SW480 (cell line): ENCODE results near the gene PRDM9.
"Not testable (repeated sequence)": the region's sequence is repeated elsewhere in the genome, so short reads cannot be mapped to it uniquely, and the experiment has no call there.

ENCODE experiments used
- DNase-seq: peaks from one replicate; pipeline ENCODE4 v3.0.0-alpha.2; 2016; ENCODE audit warnings: low spot score

PRDM9 gene

DNA sequence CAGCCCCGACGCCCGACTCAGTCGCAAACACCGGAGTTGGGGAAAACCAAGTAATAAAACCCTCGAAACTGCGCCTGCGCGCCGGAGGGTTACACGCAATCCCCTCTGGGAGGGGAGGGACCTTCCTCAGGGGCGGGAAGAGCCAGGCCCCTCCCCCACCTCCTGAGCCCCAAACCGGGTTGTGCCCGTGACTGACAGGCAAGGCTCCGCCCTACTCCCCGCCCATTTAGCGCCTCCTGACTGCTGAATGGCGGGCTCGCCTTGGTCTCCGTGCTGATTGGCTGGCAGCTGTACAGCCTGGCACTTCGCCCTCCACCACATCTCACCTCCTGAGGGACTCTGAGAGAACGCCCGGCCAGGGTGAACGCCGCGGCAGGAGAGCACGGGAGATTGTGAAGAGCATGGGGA lies at the start of gene PRDM9:
TSS of gene PRDM9 (plus strand) at position 332 of the 408 bp plus-strand sequence. CDS start 1,425 bp downstream, outside the sequence.
- DNase-seq = peak; percentile 29

DNA sequence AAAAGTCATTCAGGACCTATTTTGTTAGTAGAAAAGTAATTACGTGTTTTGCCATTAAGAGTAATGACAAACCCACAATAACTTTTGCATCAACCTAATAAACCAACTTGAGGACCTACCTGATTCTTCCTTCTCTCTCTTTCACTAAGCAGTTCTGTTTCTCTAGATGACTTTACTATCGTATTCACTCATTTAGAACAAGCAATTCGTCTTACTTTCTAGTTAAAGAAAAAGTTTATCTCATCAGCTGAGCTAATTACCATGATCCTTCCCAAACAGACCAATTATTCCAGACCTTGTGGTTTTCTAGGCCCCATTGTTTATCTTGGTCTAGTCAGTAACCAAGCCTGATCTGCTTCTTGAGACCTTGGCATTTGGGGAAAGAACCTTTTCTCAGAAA lies 49.6 kb upstream of the PRDM9 start:
- DNase-seq = no peak

DNA sequence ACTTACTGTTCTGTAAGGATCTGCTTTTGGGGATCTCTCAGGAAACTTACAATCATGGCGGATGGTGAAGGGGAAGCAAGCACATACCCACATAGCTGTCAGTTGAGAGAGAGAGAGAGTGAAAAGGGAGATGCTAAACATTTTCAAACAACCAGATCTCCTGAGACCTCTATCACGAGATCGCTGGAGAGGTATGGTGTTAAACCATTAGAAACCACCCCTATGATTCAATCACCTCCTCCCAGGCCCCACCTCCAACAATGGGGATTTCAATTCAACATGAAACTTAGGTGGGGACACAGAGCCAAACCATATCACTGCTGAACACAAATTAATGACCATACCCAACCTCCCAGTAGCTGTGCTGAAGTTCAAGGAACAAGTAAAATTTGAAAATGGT lies 48.2 kb upstream of the PRDM9 start:
- no peak for DNase-seq

DNA sequence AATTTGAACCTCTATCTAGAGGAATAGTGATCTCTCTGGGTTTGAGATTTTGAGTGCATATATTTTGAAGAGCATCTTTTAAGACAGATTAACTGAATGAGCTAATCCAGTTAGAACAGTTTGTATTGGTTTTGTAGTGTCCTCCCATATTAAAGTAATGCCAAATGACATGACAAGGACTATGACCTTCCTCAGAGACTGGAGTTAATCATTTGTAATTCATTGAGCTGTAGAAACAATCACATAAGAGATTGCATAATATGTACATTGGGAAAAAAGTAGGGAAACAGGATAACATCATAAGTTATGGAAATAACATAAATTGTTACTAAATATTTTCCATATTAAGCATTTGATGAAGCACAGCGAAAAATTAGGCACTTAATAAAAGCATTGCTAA lies 45.8 kb upstream of the PRDM9 start:
- no peak for DNase-seq

DNA sequence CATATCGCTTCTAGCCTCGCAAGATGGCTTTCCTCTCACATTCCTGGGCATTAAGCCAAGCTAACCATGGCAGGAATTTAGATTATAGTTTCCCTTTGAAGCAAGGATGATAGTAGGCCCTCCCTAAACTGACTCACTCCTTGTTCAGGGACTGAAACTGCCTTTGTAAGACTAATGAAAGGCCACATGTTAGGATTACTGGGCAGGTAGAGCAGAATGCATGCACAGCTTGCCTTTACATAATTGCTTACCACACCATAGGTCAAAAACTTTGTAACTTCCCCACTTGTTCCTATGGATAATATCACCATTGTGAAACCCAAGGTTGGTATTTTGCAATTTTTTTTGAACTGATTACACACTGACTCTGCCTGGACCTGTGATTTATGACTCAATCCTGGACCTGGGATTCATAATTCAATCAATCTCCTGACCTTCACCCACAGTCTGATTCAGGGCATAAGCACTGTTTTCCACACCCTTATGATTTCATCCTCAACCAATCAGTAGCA lies 41.0 kb upstream of the PRDM9 start:
- DNase-seq = peak; percentile 55

DNA sequence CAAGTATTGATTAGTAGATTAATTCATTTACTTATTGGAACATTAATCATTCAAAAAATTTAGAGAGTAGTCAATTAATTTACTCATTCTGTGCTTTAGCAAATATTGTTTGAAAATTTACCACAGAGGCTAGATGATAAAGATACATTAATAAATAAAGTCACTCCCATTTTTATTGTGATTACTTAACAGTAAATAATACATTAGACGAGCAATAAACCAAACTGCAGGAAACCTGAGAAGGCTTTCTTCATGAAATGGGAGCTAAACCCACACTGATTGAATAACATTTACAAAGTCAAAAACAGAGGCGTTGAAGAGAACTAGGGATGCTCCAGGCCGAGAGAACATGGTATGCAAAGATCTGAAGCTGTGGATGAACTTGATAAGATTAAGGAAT lies 38.8 kb upstream of the PRDM9 start:
- no peak for DNase-seq

DNA sequence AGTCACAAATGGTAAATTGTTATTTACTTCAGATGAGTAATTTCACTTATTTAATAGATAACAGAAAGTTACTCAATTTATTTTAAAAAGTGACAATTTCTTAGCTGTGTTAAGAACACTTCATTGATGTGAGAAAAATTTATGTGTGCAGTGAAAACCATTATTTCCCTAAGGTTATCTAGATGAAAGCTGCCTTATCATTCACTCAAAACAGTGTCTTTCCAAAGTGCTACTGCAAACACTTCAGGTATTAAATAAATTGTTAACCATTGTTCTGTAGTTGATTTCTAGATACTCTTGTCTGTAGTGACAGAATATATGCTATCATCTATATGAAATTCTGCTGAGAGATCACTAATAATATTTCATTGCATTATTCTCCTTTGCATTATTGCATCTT lies 33.5 kb upstream of the PRDM9 start:
- no peak for DNase-seq

DNA sequence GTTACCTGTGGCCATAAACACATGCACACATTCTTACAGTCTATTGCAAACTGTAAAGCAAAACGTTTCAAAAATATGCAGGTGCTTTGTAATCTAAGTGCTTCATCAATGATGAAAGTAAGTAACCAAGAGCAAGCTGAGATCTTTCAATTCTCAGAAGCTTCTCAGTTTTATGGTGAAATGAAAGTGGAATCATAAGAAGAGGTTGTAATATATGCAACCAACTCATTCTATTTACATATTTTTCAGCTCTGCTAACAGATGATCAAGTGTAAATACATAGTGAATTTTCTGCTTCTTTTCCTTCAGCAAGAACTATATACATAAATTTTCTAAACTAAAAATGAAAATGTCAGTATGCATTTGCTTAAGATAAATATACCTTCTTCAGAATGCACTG lies 33.1 kb upstream of the PRDM9 start:
- no peak for DNase-seq

DNA sequence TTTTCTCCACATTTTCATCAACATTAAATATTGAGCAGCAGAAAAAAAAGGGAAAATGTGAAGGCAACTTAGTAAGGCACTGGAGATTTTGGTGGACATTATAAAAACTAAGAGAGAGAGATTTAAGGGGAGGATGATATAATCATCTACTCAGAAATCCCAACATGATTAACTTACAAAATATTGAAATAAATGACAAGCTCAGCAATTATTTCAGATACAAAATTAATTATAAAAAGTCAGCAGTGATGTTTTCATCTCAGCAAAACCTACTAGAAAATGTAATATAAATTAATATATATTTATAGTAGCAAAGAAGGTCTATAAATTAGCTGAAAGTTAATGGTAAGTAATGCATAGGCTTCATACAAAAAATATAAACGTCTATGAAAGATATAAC lies 30.8 kb upstream of the PRDM9 start:
- no peak for DNase-seq

DNA sequence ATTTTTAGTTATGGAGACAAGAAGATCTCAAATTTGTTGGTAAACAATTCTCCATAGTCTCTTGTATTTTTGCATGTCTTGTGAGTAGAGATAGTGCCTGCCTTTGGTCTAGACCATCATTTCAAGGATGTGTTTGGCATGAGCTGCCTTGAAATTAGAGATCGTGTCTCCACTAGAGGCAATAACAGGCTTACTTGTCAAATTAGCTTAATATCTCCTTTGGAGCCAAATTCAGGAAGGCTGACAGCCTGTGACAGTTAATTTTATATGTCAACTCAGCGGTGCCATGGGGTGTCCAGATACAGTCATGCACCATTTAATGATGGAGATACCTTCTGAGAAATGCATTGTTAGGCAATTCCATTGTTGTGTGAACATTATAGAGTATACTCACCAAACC lies 24.8 kb upstream of the PRDM9 start:
- DNase-seq = no peak

DNA sequence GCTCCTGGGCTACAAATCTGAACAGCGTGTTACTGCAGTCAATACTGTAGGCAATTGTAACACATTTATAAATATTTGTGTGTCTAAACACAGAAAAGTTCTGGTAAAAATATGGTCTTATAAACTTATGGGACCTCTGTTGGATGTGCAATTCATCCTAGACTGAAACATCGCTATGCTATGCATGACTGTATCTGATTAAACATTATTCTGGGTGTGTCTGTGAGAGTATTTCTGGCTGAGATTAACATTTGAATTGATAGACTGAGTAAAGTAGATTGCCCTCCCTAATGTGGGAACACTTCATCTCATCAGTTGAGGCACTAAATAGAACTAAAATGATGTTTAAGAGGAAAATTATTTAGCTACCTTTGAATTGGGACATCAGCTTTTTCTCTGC lies 24.3 kb upstream of the PRDM9 start:
- no peak for DNase-seq

DNA sequence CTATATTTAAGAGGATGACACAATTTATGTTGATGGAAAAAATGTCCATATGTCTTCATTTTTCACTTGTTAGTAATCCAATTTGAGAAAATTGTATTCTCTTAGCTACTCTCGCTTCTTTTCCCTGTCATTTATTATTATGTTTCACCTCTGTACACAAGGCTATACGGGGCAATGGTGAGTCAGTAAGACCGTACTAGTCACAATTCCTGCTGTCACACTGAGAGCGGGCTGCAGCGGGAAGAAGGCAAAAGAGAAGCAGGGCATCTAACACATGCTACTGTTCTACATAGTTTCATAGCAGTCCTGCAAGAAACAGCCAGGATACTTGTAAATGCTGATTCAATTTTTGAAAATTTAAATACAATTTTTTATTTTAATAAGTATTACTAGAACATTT lies 23.3 kb upstream of the PRDM9 start:
- DNase-seq = no peak

DNA sequence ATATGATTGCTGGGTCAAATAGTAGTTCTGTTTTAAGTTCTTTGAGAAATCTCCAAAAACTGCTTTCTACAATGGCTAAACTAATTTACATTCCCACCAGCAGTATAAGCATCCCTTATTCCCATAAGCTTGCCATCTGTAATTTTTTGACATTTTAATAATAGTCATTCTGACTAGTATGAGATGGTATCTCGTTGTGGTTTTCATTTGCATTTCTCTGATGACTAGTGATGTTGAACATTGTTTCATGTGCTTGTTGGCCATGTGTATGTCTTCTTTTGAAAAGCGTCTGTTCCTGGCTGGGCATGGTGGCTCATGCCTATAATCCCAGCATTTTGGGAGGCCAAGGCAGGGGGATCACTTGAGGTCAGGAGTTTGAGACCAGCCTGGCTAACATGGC lies 21.2 kb upstream of the PRDM9 start:
- not testable (repeated sequence) for DNase-seq

DNA sequence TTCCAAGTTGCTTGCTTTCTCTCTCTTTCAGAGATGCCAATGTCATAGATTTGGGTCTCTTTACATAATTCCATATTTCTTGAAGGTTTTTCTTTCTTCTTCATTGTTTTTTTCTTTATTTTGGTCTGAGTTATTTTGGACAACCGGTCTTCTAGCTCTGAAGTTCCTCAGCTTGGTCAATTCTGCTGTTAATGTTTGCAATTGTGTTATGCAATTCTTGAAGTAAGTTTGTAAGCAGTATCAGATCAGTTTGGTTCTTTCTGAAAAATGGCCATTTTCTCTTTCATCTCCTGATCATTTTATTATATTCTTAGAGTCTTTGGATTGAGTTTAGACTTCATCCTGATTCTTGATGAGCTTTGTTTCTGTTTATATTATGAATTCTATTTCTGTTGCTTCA lies 16.4 kb upstream of the PRDM9 start:
- no peak for DNase-seq

DNA sequence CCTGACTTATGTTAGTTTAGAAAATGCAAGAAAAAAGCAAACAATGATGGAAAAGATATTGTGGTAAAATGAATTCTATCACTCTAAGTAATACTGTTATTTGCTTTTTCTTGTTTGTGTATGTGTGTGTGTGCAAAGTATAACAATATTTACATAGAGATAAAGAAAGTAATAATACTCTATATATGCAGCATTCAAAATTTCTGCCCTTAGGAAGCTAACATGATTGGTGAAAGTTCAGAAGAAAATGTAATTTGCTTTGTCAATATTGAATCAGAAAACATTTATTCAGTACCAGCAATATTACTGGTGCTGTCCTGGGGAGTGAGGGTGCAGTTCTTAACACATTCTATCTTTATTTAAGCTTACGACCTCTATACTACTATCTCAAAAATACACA lies 12.9 kb upstream of the PRDM9 start:
- DNase-seq = no peak

DNA sequence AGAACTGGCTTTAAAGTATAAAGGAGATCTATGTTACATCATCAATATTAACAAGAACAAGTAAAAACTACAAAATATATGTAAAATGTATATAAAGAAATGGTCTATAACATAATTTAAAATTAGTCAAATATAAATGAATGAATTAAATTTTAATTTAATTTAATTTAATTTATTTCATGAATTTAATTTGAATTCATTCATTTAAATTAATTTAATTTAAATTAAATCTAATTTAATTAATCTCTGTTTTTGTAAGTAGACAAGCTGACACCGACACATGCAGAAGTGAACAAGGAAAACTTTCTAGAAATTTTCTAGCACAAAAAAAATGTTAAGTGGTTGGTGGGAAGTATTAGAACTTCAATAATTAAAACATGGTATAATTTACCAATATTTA lies 10.8 kb upstream of the PRDM9 start:
- DNase-seq = no peak

DNA sequence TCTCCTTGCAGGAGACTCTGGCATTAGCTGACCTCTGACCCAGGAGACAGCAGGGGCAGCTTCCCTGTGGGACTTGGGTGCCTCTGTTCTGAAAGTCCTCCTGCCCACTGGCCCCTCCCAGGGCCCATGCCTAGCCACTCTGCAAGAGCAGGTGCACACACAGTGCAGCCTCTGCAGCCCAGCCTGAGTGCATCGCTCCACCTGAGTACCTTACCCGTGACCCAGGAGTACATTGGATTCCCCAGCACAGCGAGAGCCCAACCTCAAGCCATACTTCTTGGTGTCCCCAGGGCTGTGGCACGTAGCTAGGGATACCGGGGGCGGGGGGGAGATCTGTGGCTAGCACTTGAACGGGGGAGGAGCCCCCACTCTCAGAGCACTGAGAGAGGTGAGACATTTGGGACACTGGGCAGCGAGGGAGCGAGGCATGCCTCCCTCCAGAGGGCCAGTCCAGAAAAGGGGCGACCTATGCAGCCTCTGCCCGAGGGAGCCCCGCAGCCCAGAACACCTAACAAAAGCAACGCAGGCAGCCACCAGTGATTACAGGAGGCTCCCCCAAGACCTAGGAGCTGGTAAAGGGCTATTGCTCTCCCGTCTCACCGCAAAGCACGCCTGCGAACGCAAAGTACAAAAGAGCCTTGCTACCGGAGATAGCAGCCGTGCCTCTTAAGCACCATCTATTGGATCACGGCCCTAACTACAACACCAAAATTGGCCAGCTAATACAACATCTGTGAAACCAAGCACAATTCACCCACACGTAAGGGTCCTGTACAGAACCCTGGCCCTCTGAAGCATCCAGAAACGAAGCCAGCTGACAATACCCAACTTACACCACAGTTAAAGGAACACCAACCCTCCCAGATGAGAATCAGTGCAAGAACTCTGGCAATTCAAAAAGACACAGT lies 826 bp upstream of the PRDM9 start:
- peak; percentile 16 for DNase-seq

DNA sequence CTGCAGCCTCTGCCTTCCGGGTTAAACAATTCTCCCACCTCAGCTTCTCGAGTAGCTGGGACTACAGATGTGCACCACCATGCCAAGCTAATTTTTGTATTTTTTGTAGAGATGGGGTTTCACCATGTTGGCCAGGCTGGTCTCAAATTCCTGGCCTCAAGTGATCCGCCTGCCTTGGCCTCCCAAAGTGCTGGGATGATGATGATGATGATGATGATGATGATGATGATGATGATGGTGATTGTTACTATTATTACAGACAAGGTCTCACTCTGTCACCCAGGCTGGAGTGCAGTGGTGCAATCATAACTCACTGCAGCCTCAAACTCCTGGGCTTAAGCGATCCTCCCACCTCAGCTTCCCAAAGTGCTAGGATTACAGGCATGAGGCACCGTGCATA lies 3.0 kb downstream of the PRDM9 start:
- DNase-seq = not testable (repeated sequence)

DNA sequence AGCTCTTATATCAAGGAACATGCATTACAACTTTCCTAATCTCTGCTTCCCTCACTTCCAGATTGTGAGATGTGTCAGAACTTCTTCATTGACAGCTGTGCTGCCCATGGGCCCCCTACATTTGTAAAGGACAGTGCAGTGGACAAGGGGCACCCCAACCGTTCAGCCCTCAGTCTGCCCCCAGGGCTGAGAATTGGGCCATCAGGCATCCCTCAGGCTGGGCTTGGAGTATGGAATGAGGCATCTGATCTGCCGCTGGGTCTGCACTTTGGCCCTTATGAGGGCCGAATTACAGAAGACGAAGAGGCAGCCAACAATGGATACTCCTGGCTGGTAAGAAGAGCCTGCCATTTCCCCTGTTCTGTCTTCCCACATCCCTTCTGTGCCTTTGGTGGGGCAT lies 15.1 kb downstream of the PRDM9 start:
- no peak for DNase-seq

DNA sequence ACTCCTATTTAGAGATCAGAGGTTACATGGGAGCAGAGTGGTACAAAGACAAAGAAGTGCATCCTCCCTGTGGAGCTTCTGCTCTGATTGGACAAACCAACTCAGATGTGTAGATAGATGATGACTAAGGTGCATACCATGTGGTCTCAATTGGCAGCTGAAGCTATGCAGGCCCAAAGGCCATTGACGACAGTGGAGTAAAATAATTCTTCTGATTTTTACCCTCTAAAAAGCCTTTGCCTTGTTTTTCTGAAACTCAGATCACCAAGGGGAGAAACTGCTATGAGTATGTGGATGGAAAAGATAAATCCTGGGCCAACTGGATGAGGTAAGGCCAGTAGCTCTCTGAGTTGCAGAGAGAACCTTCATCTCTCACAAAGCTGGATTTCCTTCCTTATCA lies 15.6 kb downstream of the PRDM9 start:
- no peak for DNase-seq

DNA sequence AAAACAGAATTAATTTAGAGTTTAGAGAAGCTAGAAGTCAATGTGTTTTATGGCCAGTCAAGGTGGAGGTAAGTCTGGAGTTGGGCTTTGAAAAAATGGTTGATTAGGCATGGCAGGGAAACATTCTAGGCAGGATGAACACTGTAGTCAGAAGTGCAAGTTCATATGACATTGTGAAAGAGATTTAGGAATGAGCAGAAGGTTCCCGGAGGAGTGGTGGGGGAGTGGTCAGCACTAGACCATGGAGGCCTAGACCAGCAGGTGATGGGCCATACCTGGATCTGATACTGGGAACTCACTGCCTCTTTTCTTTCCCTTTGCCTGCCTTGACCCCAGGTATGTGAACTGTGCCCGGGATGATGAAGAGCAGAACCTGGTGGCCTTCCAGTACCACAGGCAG lies 16.6 kb downstream of the PRDM9 start:
- no peak for DNase-seq

DNA sequence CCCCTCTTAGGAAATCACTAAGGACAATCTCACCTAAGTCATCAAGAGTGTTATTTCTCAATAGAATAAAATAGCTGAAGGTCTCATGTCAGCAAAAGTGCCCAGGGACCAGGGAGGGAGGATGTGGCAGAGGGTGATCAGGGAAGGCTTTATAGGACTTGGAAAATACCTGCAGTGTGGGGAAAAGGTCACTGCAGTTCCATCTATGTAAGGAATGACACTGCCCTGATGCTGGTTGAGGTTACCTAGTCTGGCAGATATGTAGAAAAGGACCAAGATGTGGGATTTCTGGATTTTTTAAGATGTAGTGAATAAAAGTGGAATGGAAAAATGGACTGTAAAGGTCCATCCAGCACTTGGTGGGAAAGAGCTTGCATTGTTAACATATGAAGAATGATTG lies 18.3 kb downstream of the PRDM9 start:
- no peak for DNase-seq

DNA sequence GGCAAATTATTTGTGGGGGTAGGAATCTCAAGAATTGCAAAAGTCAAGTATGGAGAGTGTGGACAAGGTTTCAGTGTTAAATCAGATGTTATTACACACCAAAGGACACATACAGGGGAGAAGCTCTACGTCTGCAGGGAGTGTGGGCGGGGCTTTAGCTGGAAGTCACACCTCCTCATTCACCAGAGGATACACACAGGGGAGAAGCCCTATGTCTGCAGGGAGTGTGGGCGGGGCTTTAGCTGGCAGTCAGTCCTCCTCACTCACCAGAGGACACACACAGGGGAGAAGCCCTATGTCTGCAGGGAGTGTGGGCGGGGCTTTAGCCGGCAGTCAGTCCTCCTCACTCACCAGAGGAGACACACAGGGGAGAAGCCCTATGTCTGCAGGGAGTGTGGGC lies 19.2 kb downstream of the PRDM9 start:
- DNase-seq = peak; percentile 12
